Caki2 (cell line): ENCODE results near the gene ZSWIM3. TPM values are rescaled to one million over a fixed set of nuclear protein-coding genes. Genes with fewer than 3 reads are reported as not detected.

Source experiments
- DNase-seq: peaks from one replicate; pipeline ENCODE4 v3.0.0-alpha.2; 2015; ENCODE audit warnings: low read depth
- in situ Hi-C: cut with HindIII; loops from 2 replicates; pipeline ENCODE4 v1.10.0; 2016; ENCODE audit warnings: low sequenced_read_pairs, low pct_unique_long_range_greater_than_20kb, mixed read lengths
- total RNA-seq: library from RNA; depleted of rRNA; stranded (reverse); fragments of >200 nt; shearing (Covaris generic); gene quantifications from 2 replicates; pipeline ENCODE4 v1.2.3, GENCODE V29; 2014; ENCODE audit warnings: low replicate concordance; rRNA removed

The ZSWIM3 gene
- 4.3 and 5.8 TPM in 2 replicates for total RNA-seq

DNA sequence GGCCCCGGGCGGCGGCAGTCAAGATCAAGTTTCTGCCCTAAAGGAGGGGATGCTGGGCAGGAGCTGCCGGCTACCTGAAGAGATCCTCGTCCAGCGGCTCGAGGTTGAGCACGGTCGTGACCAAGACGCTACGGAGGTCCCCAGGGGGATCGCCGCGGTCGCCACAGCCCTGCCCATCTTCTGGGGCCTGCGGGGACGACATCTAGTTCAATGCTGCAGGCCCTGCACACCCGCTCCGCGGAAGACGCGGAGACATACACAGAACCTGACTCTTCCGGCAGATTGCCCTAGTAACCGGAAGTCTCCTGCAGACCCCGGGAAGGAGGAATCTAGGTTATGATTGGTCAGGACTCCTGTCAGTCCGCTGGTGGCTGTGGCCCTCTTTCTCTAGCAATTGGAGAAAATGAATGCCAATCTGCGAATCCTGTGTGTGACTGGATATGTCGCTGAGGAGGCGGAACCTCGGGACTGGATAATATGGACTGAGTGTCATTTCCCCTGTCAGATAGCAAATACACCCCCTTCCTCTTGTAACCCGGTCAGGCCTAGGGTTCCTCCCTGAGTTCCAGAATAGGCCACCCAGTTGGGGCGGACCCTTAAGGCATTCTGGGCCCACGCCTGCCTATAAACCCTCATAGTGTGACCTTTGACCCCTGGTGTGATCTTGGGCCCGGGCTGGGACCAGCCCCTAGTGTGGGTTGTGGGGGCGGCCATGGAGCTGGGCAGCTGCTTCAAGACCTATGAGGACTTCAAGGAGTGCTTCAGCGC lies at the start of gene ZSWIM3, which contains the start of gene ACOT8:
Gene ZSWIM3 (plus strand): TSS at position 501 of the 768 bp plus-strand sequence. CDS start 212 bp downstream, at position 713.
Gene ACOT8 (minus strand): TSS at position 279 of the 768 bp plus-strand sequence. CDS start 77 bp downstream, at position 202.
- DNase-seq: peak; percentile 99
- in situ Hi-C loops: no loop called here

DNA sequence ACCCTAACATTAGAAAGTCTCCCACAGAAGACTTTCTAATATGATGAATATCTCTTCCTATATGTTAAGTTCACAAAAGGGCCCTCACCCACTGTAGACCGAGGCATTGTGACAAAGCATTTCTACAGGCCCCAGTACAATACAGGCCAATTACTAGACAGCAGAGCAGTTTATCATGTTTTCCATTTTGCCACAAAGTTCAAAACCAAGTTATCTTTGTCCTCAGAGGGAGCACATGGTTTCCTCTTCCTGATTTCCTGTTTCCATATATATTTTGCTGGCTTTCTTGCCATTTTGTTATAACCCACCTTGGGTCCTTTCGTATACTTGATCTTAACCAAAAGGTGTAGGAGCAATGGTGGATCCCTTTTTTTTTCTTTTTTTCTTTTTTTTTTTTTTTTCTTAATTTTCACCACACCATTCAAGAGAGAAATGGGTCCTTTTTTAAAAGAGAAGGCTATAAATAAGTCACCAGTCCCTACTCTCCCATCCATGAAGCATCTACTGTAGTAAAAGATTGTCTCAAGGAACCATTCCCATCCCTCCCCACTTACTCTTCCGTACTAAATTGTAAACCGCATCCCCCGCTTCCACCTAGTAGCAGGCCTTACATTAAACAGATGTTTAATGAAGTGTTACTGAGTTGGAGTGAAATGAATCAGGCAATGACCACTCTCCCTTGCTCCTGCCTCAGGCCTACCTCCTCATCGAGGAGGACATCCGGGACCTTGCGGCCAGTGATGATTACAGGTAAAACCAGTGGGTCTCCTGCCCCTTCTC lies 47.0 kb upstream of the ZSWIM3 start:
- DNase-seq: no peak
- in situ Hi-C loops: no loop called here

DNA sequence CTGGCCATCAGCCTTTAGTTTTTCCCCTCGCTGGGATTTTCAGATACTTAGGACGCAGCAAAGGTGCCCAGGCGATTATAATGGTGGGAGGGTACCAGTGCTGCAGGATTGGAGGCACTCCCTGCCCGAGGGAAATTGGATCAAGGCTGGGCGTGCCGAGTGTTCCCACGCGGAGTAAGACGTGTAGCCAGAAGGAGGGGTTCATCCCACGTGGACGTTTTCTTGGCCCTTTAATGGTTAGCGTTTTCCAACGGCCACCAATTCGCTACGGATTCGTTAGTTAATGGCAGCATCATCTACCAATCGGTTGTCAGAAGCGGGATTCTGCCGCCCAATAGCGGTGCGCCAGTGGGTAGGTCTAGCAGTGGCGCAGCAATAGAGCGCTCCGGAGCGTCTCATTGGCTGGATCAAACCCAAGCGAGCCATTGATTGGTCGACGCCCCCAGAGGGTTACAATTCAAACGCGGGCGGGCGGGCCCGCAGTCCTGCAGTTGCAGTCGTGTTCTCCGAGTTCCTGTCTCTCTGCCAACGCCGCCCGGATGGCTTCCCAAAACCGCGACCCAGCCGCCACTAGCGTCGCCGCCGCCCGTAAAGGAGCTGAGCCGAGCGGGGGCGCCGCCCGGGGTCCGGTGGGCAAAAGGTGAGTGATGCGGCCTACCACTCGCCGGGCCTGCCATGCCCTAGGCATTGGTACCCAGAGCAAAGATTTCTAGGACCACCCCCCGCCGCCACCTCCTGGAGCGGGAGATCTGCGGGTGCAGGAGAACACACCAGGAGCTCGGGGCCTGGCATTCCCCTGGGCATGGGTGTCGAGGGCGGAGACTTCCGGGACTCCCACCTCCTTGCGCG lies 45.0 kb upstream of the ZSWIM3 start, which contains the start of gene UBE2C:
Gene UBE2C (plus strand): TSS at position 488 of the 849 bp plus-strand sequence. CDS start 52 bp downstream, at position 540.
- in situ Hi-C loops: no loop called here
- peak; percentile 99 for DNase-seq

DNA sequence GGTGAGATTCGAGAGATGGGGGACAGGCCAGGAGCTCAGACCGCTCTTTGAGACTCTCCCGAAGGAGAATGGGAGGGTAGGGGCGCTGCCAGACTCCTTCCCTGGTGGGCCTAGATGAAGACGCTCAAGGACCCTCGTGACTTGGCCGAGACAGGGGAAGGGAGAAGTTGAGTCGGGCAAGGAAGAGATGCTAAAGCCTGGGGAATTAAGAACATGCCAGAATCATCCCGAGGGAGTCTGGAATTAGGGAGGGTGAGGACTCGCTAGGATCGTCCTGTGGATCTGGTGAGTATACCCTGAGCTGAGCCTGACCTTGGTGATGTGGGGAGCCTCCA lies 44.4 kb upstream of the ZSWIM3 start:
- no peak for DNase-seq
- in situ Hi-C loops: no loop called here

DNA sequence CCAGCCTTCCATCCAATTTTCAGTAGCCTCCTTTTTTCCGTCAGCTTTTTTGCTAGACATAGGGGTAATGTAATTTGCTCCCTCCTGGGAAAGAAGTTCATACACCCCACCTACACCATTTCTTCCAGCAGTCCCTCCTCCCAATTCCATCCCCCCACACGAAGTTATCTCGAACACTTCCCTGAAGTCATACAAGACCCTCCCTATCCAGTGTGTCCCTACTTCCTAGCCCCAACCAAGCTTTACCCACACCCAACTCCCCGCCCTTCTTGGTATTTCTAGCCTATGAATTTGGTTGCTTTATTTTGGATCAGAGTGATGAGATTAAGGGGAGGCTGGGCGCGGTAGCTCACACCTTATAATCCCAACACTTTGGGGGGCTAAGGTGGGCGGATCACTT lies 43.9 kb upstream of the ZSWIM3 start:
- in situ Hi-C loops: no loop called here

DNA sequence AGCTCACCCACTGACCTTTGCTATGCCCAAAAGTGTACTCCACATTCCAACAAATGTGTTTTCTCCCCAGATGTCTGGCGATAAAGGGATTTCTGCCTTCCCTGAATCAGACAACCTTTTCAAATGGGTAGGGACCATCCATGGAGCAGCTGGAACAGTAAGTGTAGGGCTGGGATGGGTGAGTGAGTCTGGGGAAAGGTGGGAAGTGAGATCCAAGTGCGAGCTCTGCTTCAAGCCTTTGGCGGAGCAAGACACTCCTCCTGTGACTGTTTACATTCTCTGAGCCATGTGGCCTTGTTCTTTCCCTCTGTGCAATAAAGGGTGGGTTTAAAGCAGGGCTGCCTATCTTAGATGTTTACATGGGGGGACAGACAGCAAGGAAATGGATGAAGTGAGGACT lies 43.1 kb upstream of the ZSWIM3 start:
- in situ Hi-C loops: no loop called here
- DNase-seq: no peak

More for the DNA sequence above, 43.9 kb upstream of the ZSWIM3 start:
- no peak for DNase-seq

DNA sequence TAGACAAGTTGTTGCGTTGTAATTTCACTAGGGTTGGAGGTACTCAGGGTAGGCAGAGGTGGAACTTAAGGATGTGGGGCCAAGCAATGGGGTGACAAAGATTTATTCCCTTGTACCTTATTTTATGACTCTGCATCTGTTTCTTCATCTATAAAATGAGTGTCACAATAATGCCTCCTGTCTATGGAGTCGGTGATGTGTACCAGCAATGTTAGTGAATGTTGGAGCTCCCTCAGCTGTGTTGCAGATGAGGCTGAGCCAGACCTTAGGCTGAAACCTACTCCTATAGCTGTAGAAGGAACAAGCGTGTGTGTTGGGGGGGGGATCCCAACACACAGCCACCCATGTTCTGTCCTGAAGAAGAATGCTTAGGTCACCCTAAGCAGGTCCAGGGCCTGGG lies 40.5 kb upstream of the ZSWIM3 start:
- no peak for DNase-seq
- in situ Hi-C loops: no loop called here

DNA sequence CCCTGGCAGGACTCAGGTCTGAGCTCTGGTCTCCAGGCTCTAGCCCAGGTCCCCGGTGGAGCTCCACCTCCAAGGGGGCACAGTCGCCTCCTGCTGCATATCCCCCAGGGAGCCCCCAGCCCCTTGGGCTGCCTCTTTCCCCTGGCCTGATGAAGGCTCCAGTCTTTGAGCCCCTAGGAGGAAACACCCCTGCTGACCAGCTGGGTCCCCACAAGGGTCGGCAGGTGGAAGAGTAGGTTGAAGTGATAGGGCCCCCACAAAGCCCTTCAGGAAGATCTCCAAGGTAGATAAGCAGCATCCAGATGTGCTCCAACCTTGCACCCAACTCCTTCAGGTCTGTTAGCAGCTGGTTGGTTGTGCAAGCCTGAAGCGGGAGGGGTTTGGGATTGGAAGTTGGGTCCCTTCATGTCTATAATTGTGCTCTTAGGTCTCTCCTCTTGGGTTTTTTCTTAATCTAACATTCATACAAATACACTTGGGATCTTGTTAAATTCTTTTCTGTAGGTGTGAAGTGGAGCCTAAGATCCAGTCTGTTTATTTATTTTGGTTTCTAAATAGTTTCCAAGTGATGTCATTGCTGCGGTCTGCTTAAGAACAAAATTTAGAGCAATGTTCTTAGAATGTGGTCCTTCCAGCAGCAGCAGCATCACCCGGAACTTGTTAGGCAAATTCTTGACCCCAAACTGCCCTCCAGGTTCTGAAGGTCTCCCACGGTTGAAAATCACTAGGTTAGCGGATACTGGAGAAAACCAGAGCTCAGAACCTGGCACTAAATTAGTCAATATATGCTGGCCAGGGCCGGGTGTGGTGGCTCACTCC lies 39.8 kb upstream of the ZSWIM3 start:
- in situ Hi-C loops: no loop called here
- DNase-seq: peak; percentile 87

DNA sequence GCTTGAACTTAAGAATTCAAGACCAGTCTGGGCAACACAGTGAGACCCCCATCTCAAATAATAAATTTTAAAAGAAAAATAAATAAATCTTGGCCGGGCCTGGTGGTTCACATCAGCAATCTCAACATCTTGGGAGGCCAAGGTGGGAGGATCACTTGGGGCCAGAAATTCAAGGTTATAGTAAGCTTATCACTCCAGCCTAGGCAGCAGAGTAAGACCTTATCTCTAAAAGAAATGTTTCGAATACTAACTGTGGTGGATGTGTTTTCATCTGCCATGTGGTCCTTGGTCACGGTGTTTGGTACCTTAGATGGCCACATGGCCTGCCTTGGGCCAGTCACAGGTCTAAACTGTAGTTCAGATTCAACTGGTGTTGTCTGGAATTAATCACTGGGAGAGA lies 39.2 kb upstream of the ZSWIM3 start:
- in situ Hi-C loops: no loop called here
- no peak for DNase-seq

DNA sequence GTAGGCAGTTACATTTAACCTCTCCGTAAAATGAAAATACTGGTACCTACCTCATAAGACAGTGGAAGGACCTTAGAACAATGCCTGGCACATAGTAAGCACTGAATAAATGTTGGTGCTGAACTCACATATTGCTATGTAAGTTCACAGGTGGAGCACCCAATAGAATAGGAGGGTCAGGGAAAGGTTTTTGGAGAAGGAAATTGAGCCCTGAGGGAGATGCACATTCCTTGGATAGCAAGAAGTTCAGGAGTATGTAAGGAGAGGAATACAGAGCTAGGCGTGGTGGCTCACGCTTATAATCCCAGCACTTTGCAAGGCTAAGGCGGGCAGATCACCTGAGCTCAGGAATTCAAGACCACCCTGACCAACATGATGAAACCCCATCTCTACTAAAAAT lies 37.9 kb upstream of the ZSWIM3 start:
- in situ Hi-C loops: no loop called here
- no peak for DNase-seq

DNA sequence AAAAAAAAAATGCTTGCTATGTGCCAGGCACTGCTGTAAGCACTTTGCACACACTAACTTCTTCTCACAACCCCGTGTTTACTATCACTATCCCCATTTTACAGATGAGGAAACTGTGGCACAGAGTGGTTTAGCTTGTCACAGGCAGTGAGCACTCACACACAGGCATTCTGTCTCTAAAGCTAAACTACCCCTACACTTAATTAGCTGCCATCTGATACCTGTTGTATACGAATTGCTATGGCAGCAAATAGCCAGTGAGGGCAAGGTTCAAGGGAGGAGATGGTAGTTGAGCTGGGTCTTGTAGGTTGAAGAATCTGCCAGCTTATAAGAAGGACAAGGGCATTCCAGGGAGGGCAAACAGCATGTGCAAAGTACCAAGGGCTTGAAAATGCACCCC lies 35.5 kb upstream of the ZSWIM3 start:
- no peak for DNase-seq
- in situ Hi-C loops: no loop called here

DNA sequence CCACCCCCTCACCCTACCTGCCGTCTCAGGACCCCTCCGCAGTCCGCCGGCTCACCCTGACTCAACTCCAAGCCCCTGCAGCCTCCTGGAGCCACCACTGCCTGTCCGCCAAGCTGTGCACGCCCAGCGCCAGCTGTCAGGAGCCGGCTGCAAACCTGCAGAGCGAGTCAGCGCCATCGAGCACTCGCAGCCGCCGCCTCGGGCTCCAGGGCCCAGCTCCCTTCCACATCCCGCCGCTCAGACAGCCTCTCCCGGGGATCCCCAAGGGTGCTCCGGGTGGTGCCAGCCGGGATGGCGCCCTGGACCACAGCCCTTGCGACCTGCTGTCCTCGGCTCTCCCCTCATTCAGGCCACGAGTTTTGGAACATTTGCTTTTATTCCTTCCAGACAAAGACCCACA lies 34.6 kb upstream of the ZSWIM3 start:
- in situ Hi-C loops: no loop called here

DNA sequence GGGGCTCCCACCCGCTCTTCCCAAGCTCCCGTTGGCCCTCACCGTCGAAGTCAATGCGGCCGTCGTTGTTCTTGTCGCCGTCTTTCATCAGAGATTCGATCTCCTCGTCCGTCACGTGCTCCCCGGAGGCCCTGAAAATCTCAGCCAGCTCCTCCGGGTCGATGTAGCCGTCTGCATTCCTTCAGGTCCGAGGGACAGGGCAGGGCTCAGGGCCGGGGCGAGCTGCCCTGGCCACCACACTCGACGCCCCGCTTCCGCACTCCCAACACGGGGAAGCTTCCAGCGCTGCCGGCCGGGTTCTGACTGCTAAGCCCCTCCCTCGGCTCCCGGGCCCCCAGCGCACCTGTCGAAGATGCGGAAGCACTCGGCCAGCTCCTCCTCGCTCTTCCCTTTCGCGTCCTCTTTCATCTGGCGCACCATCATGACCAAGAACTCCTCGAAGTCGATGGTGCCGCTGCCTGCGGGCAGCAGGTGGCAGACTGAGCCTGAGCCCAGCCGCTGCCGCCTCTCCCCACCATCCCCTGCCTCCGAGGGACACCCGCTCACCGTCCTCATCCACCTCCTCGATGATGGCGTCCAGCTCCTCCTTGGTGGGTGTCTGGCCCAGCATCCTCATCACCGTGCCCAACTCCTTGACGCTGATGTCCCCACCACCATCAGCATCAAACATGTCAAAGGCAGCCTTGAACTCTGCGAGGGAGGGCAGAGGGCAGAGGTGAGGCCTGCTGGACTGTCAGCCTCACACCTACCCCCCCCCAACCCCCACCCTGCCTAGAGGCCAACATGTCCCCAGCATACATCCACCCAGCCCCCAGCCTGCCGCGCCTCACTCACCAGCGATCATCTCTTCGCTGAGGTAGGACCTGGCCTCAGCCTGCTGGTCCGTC lies 33.2 kb upstream of the ZSWIM3 start:
- DNase-seq: no peak
- in situ Hi-C loops: no loop called here

More for the DNA sequence above, 34.6 kb upstream of the ZSWIM3 start:
- DNase-seq: no peak

DNA sequence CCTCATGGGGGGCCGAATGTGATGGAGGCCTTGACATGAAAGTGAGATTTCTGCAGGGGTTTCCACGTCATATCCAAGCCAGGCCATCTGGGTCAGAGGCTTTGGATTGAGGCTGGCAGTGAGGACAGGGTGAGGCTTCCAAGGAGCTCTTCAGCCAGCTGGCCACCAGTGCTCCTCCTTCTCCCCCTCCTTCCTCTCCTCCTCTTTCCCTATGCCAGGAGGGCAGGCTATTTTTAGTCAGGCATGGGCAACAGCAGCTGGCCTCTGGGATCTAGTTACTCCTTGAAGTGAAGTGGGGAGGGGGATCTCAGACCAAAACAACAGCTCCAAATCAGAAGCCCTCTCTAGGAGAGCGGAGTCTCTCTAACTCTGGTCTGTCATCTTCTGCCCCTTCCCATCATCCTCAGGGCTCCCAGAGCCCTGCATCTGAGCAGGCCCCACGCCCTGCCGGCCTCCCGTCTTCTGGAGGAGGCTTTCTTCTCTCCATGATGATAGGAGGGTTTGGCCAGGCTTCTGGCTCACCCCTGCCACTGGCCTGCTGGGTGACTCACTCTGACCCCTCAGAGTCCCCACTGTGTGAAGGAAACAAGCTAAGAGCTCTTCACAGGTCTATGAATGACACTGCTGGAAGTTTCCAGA lies 30.9 kb upstream of the ZSWIM3 start:
- in situ Hi-C loops: no loop called here
- DNase-seq: no peak

DNA sequence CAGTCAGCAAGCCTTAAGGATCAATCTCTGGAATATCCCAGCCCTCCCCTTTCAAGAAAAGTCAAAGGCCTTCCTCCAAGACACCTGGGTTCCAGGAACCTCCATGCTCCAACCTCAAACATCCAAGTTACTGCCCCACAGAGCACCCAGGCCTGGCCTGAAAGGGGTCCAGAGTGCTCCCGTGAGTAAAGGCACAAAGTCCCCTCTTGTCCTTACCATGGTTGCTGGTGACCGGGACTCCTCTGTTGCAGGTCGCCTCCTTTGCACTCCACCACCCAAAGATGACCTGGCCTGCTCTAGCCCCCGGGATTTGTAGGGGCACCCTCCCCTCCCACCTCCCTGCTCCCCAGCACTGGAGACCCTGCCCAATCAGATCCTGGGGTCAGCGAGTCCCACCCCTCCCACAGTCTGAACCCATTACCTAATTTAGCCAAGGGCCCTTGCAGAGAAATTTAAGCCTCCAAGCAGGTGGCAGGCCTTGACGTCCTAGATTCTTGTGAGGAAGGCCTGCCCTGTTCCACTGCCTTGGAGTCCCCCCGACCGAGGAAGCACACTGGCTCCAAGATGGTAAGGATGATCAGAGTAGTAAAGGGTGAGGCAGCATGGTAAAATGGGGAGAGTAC lies 30.3 kb upstream of the ZSWIM3 start, which contains the start of gene TNNC2:
Gene TNNC2 (minus strand): TSS at position 283 of the 623 bp plus-strand sequence. CDS start 64 bp downstream, at position 219.
- no peak for DNase-seq
- in situ Hi-C loops: no loop called here

DNA sequence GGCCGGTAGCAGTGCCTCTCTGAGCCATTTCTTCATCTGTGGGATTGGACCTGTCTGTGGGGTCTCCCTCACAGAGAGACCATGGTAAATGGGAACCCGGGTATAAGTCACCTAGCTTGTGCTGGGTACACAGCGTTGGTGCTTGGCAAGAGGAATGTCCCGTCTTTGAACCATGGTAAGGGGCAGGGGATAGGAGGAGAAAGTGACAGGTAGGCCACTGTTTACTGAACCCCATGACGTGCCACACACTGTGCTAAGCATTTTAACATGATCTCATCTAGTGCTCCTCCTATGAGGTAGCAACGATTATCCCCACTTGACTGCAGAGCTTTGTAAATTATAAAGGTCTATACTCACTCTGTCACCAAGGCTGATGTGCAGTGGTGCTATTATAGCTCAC lies 29.7 kb upstream of the ZSWIM3 start:
- DNase-seq: no peak
- in situ Hi-C loops: no loop called here
